Hepatocyte (in vitro differentiated cells): ENCODE measurements around the gene STRN4. TPM values are rescaled to one million over a fixed set of nuclear protein-coding genes. Genes with fewer than 3 reads are reported as not detected.
A peak's percentile ranks its signal among the peaks of the same experiment; 100 is the strongest.
"Not testable (repeated sequence)": the region's sequence is repeated elsewhere in the genome, so short reads cannot be mapped to it uniquely, and the experiment has no call there.

Experiments
- DNase-seq: peaks from one replicate; pipeline ENCODE4 v3.0.0-alpha.2; 2016; ENCODE audit warnings: low spot score
- H2AFZ ChIP-seq: fragments of 200-600 bp; sonication (generic); 2 replicates; pipeline ENCODE4 v1.6.0; 2016; ENCODE audit warnings: antibody characterized with exemption, mild to moderate bottlenecking
- H3K27ac ChIP-seq: fragments of 200-600 bp; sonication (generic); 2 replicates; pipeline ENCODE4 v1.5.1; 2016; ENCODE audit warnings: mild to moderate bottlenecking
- H3K27me3 ChIP-seq: fragments of 200-600 bp; sonication (generic); 2 replicates; pipeline ENCODE4 v1.6.1; 2016
- H3K36me3 ChIP-seq: fragments of 200-600 bp; sonication (generic); replicated peaks from 2 replicates; pipeline ENCODE4 v1.5.1; 2016; ENCODE audit warnings: low read depth; ENCODE audit not compliant: insufficient read depth
- H3K4me1 ChIP-seq: fragments of 200-600 bp; sonication (generic); 2 replicates; pipeline ENCODE4 v1.5.1; 2016; ENCODE audit warnings: mild to moderate bottlenecking, moderate library complexity; ENCODE audit not compliant: insufficient read depth
- H3K4me2 ChIP-seq: fragments of 200-600 bp; sonication (generic); 2 replicates; pipeline ENCODE4 v1.6.0; 2016
- H3K4me3 ChIP-seq: fragments of 200-600 bp; sonication (generic); 2 replicates; pipeline ENCODE4 v1.5.1; 2016; ENCODE audit warnings: mild to moderate bottlenecking
- H3K79me2 ChIP-seq: fragments of 200-600 bp; sonication (generic); 2 replicates; pipeline ENCODE4 v1.6.0; 2017; ENCODE audit warnings: mild to moderate bottlenecking
- H3K9me2 ChIP-seq: fragments of 200-600 bp; sonication (generic); replicated peaks from 2 replicates; pipeline ENCODE4 v1.6.0; 2017; ENCODE audit warnings: mild to moderate bottlenecking; ENCODE audit not compliant: insufficient read depth
- H3K9me3 ChIP-seq: fragments of 200-600 bp; sonication (generic); 2 replicates; pipeline ENCODE4 v1.5.1; 2016; ENCODE audit warnings: low read depth, mild to moderate bottlenecking
- H4K20me1 ChIP-seq: fragments of 200-600 bp; sonication (generic); 2 replicates; pipeline ENCODE4 v1.6.0; 2016; ENCODE audit warnings: mild to moderate bottlenecking; ENCODE audit not compliant: insufficient read depth, poor library complexity, severe bottlenecking
- EZH2 ChIP-seq: fragments of 200-600 bp; sonication (generic); IDR thresholded peaks from 2 replicates; pipeline ENCODE4 v1.6.1; 2016; ENCODE audit warnings: antibody characterized with exemption, mild to moderate bottlenecking, borderline replicate concordance
- EZH2phosphoT487 ChIP-seq: fragments of 200-600 bp; sonication (generic); IDR thresholded peaks from one replicate; pipeline ENCODE4 v1.6.1; 2018; ENCODE audit warnings: antibody characterized with exemption, mild to moderate bottlenecking, low read depth, moderate library complexity; ENCODE audit not compliant: unreplicated experiment, severe bottlenecking
- WGBS: methylation state at CpG from one replicate; pipeline ENCODE4 v1.1.6; 2016; ENCODE audit warnings: low lambda C conversion rate; ENCODE audit errors: missing lambda C conversion rate; 5-methylcytosine and 5-hydroxymethylcytosine counted together
- polyA plus RNA-seq: library from polyadenylated mRNA; unstranded; fragments of >200 nt; fragmentation: Nextera tagmentation; extraction: Ambion mirVana; gene quantifications from 2 replicates; pipeline ENCODE4 v1.2.1, GENCODE V29; 2016
- total RNA-seq: library from RNA; depleted of rRNA; stranded (reverse); fragments of >200 nt; gene quantifications from 2 replicates; pipeline ENCODE4 v1.2.3, GENCODE V29; 2014
- TF ChIP-seq, protein P1 (sequence below): fragments of 200-600 bp; sonication (generic); IDR thresholded peaks from 2 replicates; pipeline ENCODE4 v1.5.1; 2016; ENCODE audit warnings: antibody characterized with exemption, mild to moderate bottlenecking; ENCODE audit not compliant: poor library complexity

Gene STRN4
- total and polyA plus RNA-seq, 2 experiments from 2014 or later: 63.7 to 64.1 TPM

DNA sequence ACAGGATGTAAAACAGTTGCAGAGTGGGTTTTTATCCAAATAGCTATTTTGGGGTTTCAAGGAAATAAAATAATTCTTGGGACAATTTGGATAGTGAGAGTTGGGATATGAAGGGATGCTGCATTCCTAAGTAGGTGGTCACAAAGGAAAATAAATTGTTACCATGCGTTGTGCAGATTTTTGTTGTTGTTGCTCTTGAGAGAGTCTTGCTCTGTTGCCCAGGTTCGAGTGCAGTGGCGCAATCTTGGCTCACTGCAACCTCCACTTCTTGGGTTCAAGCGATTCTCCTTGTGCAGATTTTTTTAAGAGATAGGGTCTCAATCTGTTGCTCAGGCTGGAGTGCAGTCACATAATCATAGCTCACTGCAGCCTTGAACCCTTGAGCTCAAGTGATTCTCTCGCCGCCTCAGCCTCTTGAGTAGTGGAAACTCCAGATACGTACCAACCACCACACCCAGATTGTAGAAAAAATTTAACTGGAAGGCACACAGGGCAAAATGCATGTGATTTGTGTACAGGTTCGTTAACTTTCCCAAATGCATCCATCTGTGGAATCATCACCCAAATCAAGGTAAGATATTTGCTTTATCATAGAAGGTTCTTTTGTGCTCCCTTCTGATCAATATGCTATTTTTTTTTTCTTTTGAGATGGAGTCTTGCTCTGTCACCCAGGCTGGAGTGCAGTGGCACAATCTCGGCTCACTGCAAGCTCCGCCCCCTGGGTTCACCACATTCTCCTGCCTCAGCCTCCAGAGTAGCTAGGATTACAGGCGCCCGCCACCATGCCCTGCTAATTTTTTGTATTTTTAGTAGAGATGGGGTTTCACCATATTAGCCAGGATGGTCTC lies 26.1 kb upstream of the STRN4 start:
- H3K27ac ChIP-seq: no peak overlapping the region
- no peak overlapping the region for H3K4me3 ChIP-seq
- WGBS: 90% methylated on average over 11 of the region's 12 CpGs
- no peaks in the 10 kb centered on the region for H4K20me1 ChIP-seq
- TF ChIP-seq, protein P1, sequence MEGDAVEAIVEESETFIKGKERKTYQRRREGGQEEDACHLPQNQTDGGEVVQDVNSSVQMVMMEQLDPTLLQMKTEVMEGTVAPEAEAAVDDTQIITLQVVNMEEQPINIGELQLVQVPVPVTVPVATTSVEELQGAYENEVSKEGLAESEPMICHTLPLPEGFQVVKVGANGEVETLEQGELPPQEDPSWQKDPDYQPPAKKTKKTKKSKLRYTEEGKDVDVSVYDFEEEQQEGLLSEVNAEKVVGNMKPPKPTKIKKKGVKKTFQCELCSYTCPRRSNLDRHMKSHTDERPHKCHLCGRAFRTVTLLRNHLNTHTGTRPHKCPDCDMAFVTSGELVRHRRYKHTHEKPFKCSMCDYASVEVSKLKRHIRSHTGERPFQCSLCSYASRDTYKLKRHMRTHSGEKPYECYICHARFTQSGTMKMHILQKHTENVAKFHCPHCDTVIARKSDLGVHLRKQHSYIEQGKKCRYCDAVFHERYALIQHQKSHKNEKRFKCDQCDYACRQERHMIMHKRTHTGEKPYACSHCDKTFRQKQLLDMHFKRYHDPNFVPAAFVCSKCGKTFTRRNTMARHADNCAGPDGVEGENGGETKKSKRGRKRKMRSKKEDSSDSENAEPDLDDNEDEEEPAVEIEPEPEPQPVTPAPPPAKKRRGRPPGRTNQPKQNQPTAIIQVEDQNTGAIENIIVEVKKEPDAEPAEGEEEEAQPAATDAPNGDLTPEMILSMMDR: no peak
- TF ChIP-seq EZH2phosphoT487: no peak
- TF ChIP-seq EZH2: no peak
- no peak overlapping the region for H3K4me2 ChIP-seq
- H3K9me3 ChIP-seq: no peaks in the 10 kb centered on the region
- no peak overlapping the region for H2AFZ ChIP-seq
- no peaks in the 10 kb centered on the region for H3K79me2 ChIP-seq
- H3K36me3 ChIP-seq: no peaks in the 10 kb centered on the region
- no peak for DNase-seq
- H3K9me2 ChIP-seq: no peaks in the 10 kb centered on the region
- H3K4me1 ChIP-seq: peaks cover 13% of the 10 kb centered on the region
- H3K27me3 ChIP-seq: no peaks in the 10 kb centered on the region

DNA sequence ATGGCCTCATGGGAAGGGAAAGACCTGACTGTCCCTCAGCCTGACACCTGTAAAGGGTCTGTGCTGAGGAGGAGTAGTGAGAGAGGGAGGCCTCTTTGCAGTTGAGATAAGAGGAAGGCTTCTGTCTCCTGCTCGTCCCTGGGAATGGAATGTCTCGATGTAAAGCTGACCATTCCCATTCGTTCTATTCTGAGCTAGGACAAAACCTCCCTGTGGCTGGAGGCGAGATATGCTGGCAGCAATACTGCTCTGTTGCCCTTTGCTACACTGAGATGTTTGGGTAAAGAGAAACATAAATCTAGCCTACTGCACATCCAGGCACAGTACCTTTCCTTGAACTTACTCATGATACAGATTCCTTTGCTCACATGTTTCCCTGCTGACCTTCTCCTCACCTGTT lies 22.5 kb upstream of the STRN4 start:
- 10% methylated on average over 4 of the region's 4 CpGs for WGBS
- not testable (repeated sequence) for DNase-seq, H3K27me3 ChIP-seq, H3K9me2 ChIP-seq, H2AFZ ChIP-seq, H3K4me3 ChIP-seq, H4K20me1 ChIP-seq, H3K9me3 ChIP-seq, H3K79me2 ChIP-seq, H3K36me3 ChIP-seq
- H3K27ac ChIP-seq: peak overlapping the region; percentile 81
- H3K4me1 ChIP-seq: peaks cover 13% of the 10 kb centered on the region
- peak overlapping the region; percentile 32 for H3K4me2 ChIP-seq

DNA sequence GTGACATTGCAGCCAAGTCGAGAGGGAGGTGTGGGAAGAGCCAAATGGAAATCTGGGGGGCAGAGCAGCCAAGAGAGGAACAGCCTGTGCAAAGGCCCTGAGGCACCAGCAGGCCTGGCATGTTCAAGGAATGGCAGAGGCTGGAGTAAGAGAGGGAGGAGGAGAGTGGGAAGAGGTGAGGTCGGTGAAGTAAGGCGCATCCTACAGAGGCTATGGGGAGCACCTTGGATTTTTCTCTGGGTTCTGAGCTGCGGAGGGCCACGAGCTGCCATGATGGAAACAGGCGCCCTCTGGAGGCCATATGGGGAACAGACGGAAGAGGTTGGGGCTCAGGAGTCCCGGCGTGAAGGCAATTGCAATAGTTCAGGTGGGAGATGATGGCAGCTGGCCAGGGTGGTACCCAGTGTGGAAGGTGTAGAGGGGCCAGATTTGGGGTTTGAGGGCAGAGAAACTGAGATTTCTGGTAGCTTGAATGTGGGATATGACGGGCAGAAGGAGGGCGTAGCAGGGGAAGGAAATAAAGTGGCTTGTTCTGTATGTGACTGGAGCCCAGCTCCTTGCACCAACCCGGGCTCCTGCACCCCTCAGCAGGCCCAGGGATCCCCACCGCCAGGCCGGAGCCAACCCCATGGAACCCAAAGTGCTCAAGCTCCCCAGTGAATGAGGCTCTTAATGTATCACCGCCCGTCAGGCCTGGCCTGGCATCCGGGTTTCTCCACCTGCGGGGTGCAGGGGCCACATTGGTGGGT lies 20.5 kb upstream of the STRN4 start:
- 60% methylated on average over 18 of the region's 18 CpGs for WGBS
- TF ChIP-seq, protein P1: peak; percentile 47
- TF ChIP-seq EZH2phosphoT487: no peak

DNA sequence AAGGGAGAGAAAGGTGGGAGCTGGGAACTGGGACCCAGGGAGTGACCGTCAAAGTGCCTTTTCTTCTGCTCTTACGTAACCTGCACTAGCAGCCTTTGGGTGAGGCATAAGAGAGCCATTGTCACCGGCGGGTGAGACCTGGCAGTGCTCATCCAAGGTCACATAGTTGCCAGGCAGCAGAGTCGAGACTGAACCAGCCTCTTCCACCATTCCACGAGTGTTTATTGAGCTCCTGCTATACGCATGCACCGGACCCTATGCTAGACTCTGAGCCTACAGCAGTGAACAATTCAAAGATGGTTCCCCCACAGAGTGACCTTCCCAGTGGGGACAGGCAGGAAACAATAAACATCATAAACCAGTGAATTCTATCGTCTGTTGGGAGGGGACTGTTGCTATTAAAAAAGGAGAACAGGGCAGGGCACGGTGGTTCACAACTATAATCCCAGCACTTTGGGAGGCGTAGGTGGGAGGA lies 18.6 kb upstream of the STRN4 start:
- H3K27me3 ChIP-seq: no peaks in the 10 kb centered on the region
- no peaks in the 10 kb centered on the region for H3K9me3 ChIP-seq
- H3K79me2 ChIP-seq: no peaks in the 10 kb centered on the region
- no peak overlapping the region for H3K4me3 ChIP-seq
- DNase-seq: no peak
- no peaks in the 10 kb centered on the region for H3K9me2 ChIP-seq
- no peak overlapping the region for H3K4me2 ChIP-seq
- no peaks in the 10 kb centered on the region for H3K36me3 ChIP-seq
- no peaks in the 10 kb centered on the region for H4K20me1 ChIP-seq
- no peak overlapping the region for H2AFZ ChIP-seq
- H3K4me1 ChIP-seq: peaks cover 13% of the 10 kb centered on the region
- peak overlapping the region; percentile 63 for H3K27ac ChIP-seq
- 62% methylated on average over 11 of the region's 11 CpGs for WGBS
- TF ChIP-seq, protein P1: no peak
- no peak for TF ChIP-seq EZH2phosphoT487
- TF ChIP-seq EZH2: no peak

More for the DNA sequence above, 20.5 kb upstream of the STRN4 start:
- Histone ChIP-seq H3K4me3 (no peak overlapping the region), H3K27ac (no peak overlapping the region), H4K20me1 (no peaks in the 10 kb centered on the region), H3K27me3 (no peaks in the 10 kb centered on the region), H3K9me2 (no peaks in the 10 kb centered on the region), H3K4me1 (peaks cover 13% of the 10 kb centered on the region), H3K36me3 (no peaks in the 10 kb centered on the region), H3K9me3 (no peaks in the 10 kb centered on the region), H2AFZ (no peak overlapping the region), H3K4me2 (no peak overlapping the region), H3K79me2 (no peaks in the 10 kb centered on the region)
- no peak for DNase-seq
